ENCODE results near the gene KRTAP20-4.

The KRTAP20-4 gene

DNA sequence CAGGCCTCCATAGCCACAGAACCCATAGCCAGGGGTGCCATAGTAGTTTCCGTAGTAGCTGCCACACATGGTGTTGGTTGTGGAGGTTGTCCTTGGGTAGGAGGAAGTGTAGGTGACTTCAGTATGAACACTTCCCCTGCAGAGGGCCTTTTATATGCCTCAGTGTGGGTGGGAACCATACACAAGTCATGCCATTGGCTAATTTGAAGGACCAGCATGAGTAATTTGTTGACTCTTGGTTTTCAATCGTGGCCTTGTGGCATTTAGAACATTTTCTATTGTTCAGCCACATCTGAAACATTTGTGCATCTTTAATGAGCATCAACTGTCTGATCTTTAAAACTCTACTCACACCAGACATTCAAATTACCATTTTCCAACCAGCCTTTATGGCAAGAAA is 6.6 kb upstream of the KRTAP20-4 start, which contains the start of gene KRTAP6-1:
KRTAP6-1 (minus strand) TSS at position 95 of the 400 bp plus-strand sequence; CDS start at position 69, 26 bp downstream.
- H3K4me1 ChIP-seq (ENCODE audit: control insufficient read depth, insufficient read depth, low read length, poor library complexity, severe bottlenecking), result no peaks in the 10 kb centered on the region
- H3K4me3 ChIP-seq (ENCODE audit: extremely low read depth, insufficient read depth, low read length, poor library complexity, severe bottlenecking), result no peak within 1 kb of the TSS
- no peaks in the 10 kb centered on the region for H3K9me3 ChIP-seq (ENCODE audit: control insufficient read depth, low read length)
- H3K36me3 ChIP-seq (ENCODE audit: control insufficient read depth, insufficient read depth, low read length), result no peaks in the 10 kb centered on the region
- H3K27ac ChIP-seq (ENCODE audit: low read depth, low read length, severe bottlenecking), result no peak within 1 kb of the TSS
- 86 to 94% methylated on average over 1 to 2 of the region's 2 CpGs for WGBS, 2 experiments (ENCODE audit: insufficient coverage in 2 of 2)

DNA sequence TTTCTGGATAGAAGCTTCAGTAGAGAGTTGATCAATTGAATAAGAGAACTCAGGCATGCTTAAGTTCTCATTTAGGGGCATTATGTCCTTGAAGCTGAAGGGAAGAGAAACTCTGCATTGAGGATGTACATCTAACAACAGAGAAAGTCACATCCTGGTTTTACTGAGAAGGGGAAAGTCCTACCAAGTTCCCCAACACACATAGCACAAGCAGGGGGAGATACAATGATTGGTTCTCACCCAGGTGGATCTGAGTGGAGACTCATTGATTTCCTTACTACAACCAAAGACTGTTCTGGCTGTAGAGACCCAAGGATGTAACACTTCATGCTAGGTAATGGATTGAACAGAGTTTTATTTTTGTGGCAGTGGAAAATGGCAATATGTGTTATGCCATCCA is 5.2 kb upstream of the KRTAP20-4 start:
- Histone ChIP-seq H3K27ac (ENCODE audit: low read depth, low read length, severe bottlenecking) (no peak overlapping the region), H3K9me3 (ENCODE audit: control insufficient read depth, low read length) (no peaks in the 10 kb centered on the region), H3K4me1 (ENCODE audit: control insufficient read depth, insufficient read depth, low read length, poor library complexity, severe bottlenecking) (no peaks in the 10 kb centered on the region), H3K4me3 (ENCODE audit: extremely low read depth, insufficient read depth, low read length, poor library complexity, severe bottlenecking) (no peak overlapping the region), H3K36me3 (ENCODE audit: control insufficient read depth, insufficient read depth, low read length) (no peaks in the 10 kb centered on the region)

DNA sequence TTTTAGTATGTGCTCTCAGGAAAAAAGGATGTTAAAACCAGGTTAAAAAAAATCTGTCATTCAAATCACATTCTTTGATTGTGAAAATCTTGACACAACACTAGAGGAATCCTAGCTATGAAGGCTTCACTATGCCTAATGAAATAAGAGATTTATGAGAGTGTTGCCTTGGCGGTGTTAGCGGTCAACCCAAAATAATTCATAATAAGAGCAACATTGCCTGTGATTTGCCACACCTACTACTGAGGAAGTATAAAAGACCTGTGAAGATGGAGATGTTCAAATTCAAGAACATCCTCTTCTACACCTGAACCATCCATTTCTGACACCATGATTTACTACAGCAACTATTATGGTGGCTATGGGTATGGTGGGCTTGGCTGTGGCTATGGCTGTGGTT is 4.3 kb upstream of the KRTAP20-4 start, which contains the start of gene KRTAP20-1:
KRTAP20-1 (plus strand) TSS at position 301 of the 400 bp plus-strand sequence; CDS start at position 331, 30 bp downstream.
- no CpG with 5 or more reads among the region's 2 CpGs for WGBS, 2 experiments (ENCODE audit: insufficient coverage in 2 of 2)
- no peaks in the 10 kb centered on the region for H3K9me3 ChIP-seq (ENCODE audit: control insufficient read depth, low read length)
- no peak within 1 kb of the TSS for H3K4me3 ChIP-seq (ENCODE audit: extremely low read depth, insufficient read depth, low read length, poor library complexity, severe bottlenecking)
- H3K4me1 ChIP-seq (ENCODE audit: control insufficient read depth, insufficient read depth, low read length, poor library complexity, severe bottlenecking), result no peaks in the 10 kb centered on the region
- H3K27ac ChIP-seq (ENCODE audit: low read depth, low read length, severe bottlenecking), result no peak within 1 kb of the TSS
- no peaks in the 10 kb centered on the region for H3K36me3 ChIP-seq (ENCODE audit: control insufficient read depth, insufficient read depth, low read length)

DNA sequence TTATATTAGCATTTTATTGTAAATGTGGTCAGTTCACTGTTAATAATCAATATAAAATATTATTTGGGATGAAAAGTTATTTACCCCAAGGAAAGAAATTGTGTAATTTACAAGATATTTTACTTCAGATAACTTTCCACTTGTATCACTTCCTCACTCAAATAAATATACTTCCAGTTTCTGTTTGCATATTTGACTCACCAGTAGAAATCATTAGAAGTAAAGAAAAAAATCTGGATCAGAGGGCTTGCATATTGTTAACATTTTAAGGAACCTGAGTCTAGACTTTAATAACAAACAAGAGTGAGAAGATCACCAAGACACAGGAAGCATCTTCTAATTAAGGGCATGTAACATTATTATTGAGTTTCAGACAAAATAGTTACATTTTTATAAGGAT is 347 bp upstream of the KRTAP20-4 start:
- no peak overlapping the region for H3K27ac ChIP-seq (ENCODE audit: low read depth, low read length, severe bottlenecking)

GRCh38 chr21:30623362-30623761 is 2.9 kb downstream of the KRTAP20-4 start:
- Histone ChIP-seq H3K27ac (ENCODE audit: low read depth, low read length, severe bottlenecking) (no peak overlapping the region), H3K4me3 (ENCODE audit: extremely low read depth, insufficient read depth, low read length, poor library complexity, severe bottlenecking) (no peak overlapping the region), H3K9me3 (ENCODE audit: control insufficient read depth, low read length) (no peaks in the 10 kb centered on the region), H3K4me1 (ENCODE audit: control insufficient read depth, insufficient read depth, low read length, poor library complexity, severe bottlenecking) (no peaks in the 10 kb centered on the region), H3K36me3 (ENCODE audit: control insufficient read depth, insufficient read depth, low read length) (no peaks in the 10 kb centered on the region)
- WGBS, 2 experiments (ENCODE audit: insufficient coverage in 2 of 2), result 93 to 100% methylated on average over 1 to 3 of the region's 3 CpGs

More for the DNA sequence above, 347 bp upstream of the KRTAP20-4 start:
- Histone ChIP-seq H3K4me3 (ENCODE audit: extremely low read depth, insufficient read depth, low read length, poor library complexity, severe bottlenecking) (no peak overlapping the region), H3K4me1 (ENCODE audit: control insufficient read depth, insufficient read depth, low read length, poor library complexity, severe bottlenecking) (no peaks in the 10 kb centered on the region), H3K9me3 (ENCODE audit: control insufficient read depth, low read length) (no peaks in the 10 kb centered on the region), H3K36me3 (ENCODE audit: control insufficient read depth, insufficient read depth, low read length) (no peaks in the 10 kb centered on the region)

DNA sequence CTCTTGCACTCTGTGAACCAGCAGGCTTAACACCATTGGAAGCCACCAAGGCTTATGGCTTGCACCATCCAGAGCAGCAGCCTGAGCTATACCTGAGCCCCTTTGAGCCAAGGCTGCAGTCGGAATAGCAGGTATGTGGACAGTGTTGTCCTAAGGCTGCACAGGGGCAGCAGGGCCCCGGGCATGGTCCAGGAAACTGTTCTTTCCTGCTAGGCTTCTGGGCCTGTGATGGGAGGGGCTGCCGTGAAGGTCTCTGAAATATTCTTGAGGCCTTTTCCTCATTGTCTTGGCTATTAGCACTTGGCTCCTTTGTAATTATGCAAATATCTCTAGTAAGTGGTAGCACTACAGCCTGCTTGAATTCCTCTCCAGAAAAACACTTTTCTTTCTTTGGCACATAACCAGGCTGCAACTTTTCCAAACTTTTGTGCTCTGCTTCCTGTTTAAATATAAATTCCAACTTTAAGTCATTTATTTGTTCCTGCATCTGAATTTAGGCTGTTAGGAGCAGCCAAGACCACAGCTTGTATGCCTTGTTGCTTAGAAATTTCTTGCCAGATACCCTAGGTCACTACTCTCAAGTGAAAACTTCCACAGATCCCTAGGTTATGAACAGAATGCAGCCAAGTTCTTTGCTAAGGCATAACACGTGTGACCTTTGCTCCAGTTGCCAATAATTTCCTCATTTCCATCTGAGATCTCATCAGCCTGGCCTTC is 5.2 kb downstream of the KRTAP20-4 start:
- WGBS, 2 experiments (ENCODE audit: insufficient coverage in 2 of 2), result 44 to 65% methylated on average over 1 to 3 of the region's 4 CpGs
- Histone ChIP-seq H3K27ac (ENCODE audit: low read depth, low read length, severe bottlenecking) (no peak overlapping the region), H3K36me3 (ENCODE audit: control insufficient read depth, insufficient read depth, low read length) (no peaks in the 10 kb centered on the region), H3K9me3 (ENCODE audit: control insufficient read depth, low read length) (no peaks in the 10 kb centered on the region), H3K4me1 (ENCODE audit: control insufficient read depth, insufficient read depth, low read length, poor library complexity, severe bottlenecking) (no peaks in the 10 kb centered on the region), H3K4me3 (ENCODE audit: extremely low read depth, insufficient read depth, low read length, poor library complexity, severe bottlenecking) (no peak overlapping the region)

- no peaks in the 10 kb centered on the region for H3K36me3 ChIP-seq (ENCODE audit: control insufficient read depth, insufficient read depth, low read length)
- no peak overlapping the region for H3K27ac ChIP-seq (ENCODE audit: low read depth, low read length, severe bottlenecking)
- H3K4me3 ChIP-seq (ENCODE audit: extremely low read depth, insufficient read depth, low read length, poor library complexity, severe bottlenecking), result no peak overlapping the region
- no CpG with 5 or more reads among the region's 4 CpGs for WGBS, 2 experiments (ENCODE audit: insufficient coverage in 2 of 2)
- no peaks in the 10 kb centered on the region for H3K9me3 ChIP-seq (ENCODE audit: control insufficient read depth, low read length)
- H3K4me1 ChIP-seq (ENCODE audit: control insufficient read depth, insufficient read depth, low read length, poor library complexity, severe bottlenecking), result no peaks in the 10 kb centered on the region
Observed at GRCh38 chr21:30628109-30628508, 7.7 kb downstream of the KRTAP20-4 start.

- H3K36me3 ChIP-seq (ENCODE audit: control insufficient read depth, insufficient read depth, low read length), result no peaks in the 10 kb centered on the region
- H3K27ac ChIP-seq (ENCODE audit: low read depth, low read length, severe bottlenecking), result no peak overlapping the region
- H3K9me3 ChIP-seq (ENCODE audit: control insufficient read depth, low read length), result no peaks in the 10 kb centered on the region
- H3K4me3 ChIP-seq (ENCODE audit: extremely low read depth, insufficient read depth, low read length, poor library complexity, severe bottlenecking), result no peak overlapping the region
- 100% methylated on average over 1 of the region's 1 CpG; no CpG with 5 or more reads in 1 of the 2 experiments for WGBS, 2 experiments (ENCODE audit: insufficient coverage in 2 of 2)
- no peaks in the 10 kb centered on the region for H3K4me1 ChIP-seq (ENCODE audit: control insufficient read depth, insufficient read depth, low read length, poor library complexity, severe bottlenecking)
Observed at GRCh38 chr21:30629200-30629599, 8.8 kb downstream of the KRTAP20-4 start.

GRCh38 chr21:30634906-30635305 is 14.5 kb downstream of the KRTAP20-4 start, which contains the start of gene KRTAP20-2:
TSS of gene KRTAP20-2 (plus strand) at chr21:30635206. CDS start at chr21:30635264, 58 bp downstream.
- Histone ChIP-seq H3K9me3 (ENCODE audit: control insufficient read depth, low read length) (no peaks in the 10 kb centered on the region), H3K36me3 (ENCODE audit: control insufficient read depth, insufficient read depth, low read length) (no peaks in the 10 kb centered on the region), H3K4me1 (ENCODE audit: control insufficient read depth, insufficient read depth, low read length, poor library complexity, severe bottlenecking) (no peaks in the 10 kb centered on the region), H3K27ac (ENCODE audit: low read depth, low read length, severe bottlenecking) (no peak within 1 kb of the TSS), H3K4me3 (ENCODE audit: extremely low read depth, insufficient read depth, low read length, poor library complexity, severe bottlenecking) (no peak within 1 kb of the TSS)
- 100% methylated on average over 1 of the region's 1 CpG for WGBS, 2 experiments (ENCODE audit: insufficient coverage in 2 of 2)

DNA sequence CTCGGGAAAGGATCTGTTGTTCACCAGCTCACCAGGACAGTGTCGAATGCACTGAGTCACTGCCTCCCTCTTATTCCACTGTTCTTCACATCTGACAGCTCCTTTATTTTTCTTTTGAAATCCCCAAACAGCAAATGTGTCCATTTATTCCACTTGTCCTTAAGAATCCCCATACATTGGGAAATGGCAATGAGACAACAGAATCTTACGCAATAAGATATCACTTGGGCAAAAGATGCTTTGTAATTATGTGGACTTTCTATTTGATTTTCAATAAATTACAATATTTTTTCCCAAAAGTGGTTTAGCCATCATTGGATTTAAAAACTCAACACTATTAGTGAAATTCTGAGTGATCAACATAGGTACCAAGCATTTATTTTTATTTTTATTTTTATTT is 18.3 kb downstream of the KRTAP20-4 start:
- no peaks in the 10 kb centered on the region for H3K36me3 ChIP-seq (ENCODE audit: control insufficient read depth, insufficient read depth, low read length)
- WGBS, 2 experiments (ENCODE audit: insufficient coverage in 2 of 2), result 83 to 100% methylated on average over 1 of the region's 3 CpGs
- no peak overlapping the region for H3K27ac ChIP-seq (ENCODE audit: low read depth, low read length, severe bottlenecking)
- H3K4me3 ChIP-seq (ENCODE audit: extremely low read depth, insufficient read depth, low read length, poor library complexity, severe bottlenecking), result no peak overlapping the region
- no peaks in the 10 kb centered on the region for H3K4me1 ChIP-seq (ENCODE audit: control insufficient read depth, insufficient read depth, low read length, poor library complexity, severe bottlenecking)
- H3K9me3 ChIP-seq (ENCODE audit: control insufficient read depth, low read length), result no peaks in the 10 kb centered on the region

- no peaks in the 10 kb centered on the region for H3K4me1 ChIP-seq (ENCODE audit: control insufficient read depth, insufficient read depth, low read length, poor library complexity, severe bottlenecking)
- H3K27ac ChIP-seq (ENCODE audit: low read depth, low read length, severe bottlenecking), result no peak within 1 kb of the TSS
- WGBS, 2 experiments (ENCODE audit: insufficient coverage in 2 of 2), result no CpG with 5 or more reads among the region's 2 CpGs
- no peaks in the 10 kb centered on the region for H3K36me3 ChIP-seq (ENCODE audit: control insufficient read depth, insufficient read depth, low read length)
- H3K4me3 ChIP-seq (ENCODE audit: extremely low read depth, insufficient read depth, low read length, poor library complexity, severe bottlenecking), result no peak within 1 kb of the TSS
- H3K9me3 ChIP-seq (ENCODE audit: control insufficient read depth, low read length), result no peaks in the 10 kb centered on the region
Observed at GRCh38 chr21:30642564-30642963, 22.1 kb downstream of the KRTAP20-4 start, which contains the start of gene KRTAP20-3. TSS of gene KRTAP20-3 (plus strand) at chr21:30642864.

Measured in mesodermal cell (in vitro differentiated cells).